Common myeloid progenitor, CD34-positive (primary cell): Measurements from ENCODE around the gene AVPR2.

ENCODE experiments used
- CTCF ChIA-PET: fragments of 350-600 bp; sonication (Branson Sonifier 250); formaldehyde crosslinking; loops from one replicate; lab custom pipeline; 2021; ENCODE audit warnings: antibody characterized with exemption; lab: Charles Lee
- POLR2A ChIA-PET: fragments of 350-600 bp; sonication (Branson Sonifier 250); formaldehyde crosslinking; loops from one replicate; lab custom pipeline; 2021; ENCODE audit warnings: antibody characterized with exemption; lab: Charles Lee
- DNase-seq, 3 donors: peaks; one replicate each; pipeline versions ENCODE4 v3.0.0 to v3.0.0-alpha.2; 2013
- H3K27ac ChIP-seq, 2 experiments: 1 replicate in 1 of 2; 2 replicates in 1 of 2; pipeline ENCODE4 v1.7.0; 2013; ENCODE audit warnings: inconsistent platforms in 2 of 2, low read length in 2 of 2, mild to moderate bottlenecking in 2 of 2, low read depth in 1 of 2, moderate library complexity in 1 of 2; ENCODE audit not compliant: severe bottlenecking in 2 of 2, insufficient read depth in 1 of 2, poor library complexity in 1 of 2
- H3K27me3 ChIP-seq, 5 experiments: replicated peaks in 2 of 5; 1 replicate in 3 of 5; 2 replicates in 2 of 5; pipeline versions ENCODE4 v1.6.1 to v1.7.0; 2013; ENCODE audit warnings: low read length in 4 of 5, mild to moderate bottlenecking in 2 of 5, moderate library complexity in 2 of 5, inconsistent platforms in 1 of 5; ENCODE audit not compliant: insufficient read depth in 5 of 5, control insufficient read depth in 4 of 5
- H3K36me3 ChIP-seq, 4 experiments: 1 replicate in 2 of 4; 2 replicates in 2 of 4; pipeline versions ENCODE4 v1.6.1 to v1.7.0; 2013; ENCODE audit warnings: low read length in 3 of 4, control low read depth in 1 of 4, mild to moderate bottlenecking in 1 of 4; ENCODE audit not compliant: control insufficient read depth in 4 of 4, insufficient read depth in 4 of 4
- H3K4me1 ChIP-seq, 4 experiments: 1 replicate in 3 of 4; 2 replicates in 1 of 4; pipeline versions ENCODE4 v1.6.1 to v1.7.1; 2013; ENCODE audit warnings: low read length in 3 of 4, mild to moderate bottlenecking in 3 of 4, control low read depth in 1 of 4, inconsistent platforms in 1 of 4, moderate library complexity in 1 of 4; ENCODE audit not compliant: control insufficient read depth in 4 of 4, insufficient read depth in 4 of 4; ENCODE audit errors: control extremely low read depth in 1 of 4
- H3K4me3 ChIP-seq, 7 experiments: 1 replicate in 4 of 7; 2 replicates in 3 of 7; pipeline versions ENCODE4 v1.5.1 to v1.7.0; 2013; ENCODE audit warnings: mild to moderate bottlenecking in 7 of 7, low read length in 6 of 7, moderate library complexity in 6 of 7, inconsistent platforms in 2 of 7, low read depth in 2 of 7, control low read depth in 1 of 7; ENCODE audit not compliant: insufficient read depth in 4 of 7, control insufficient read depth in 1 of 7; ENCODE audit errors: extremely low read depth in 1 of 7
- H3K9me3 ChIP-seq, 5 experiments: 1 replicate in 4 of 5; 2 replicates in 1 of 5; pipeline versions ENCODE4 v1.6.1 to v1.7.1; 2013; ENCODE audit warnings: low read length in 4 of 5, mild to moderate bottlenecking in 2 of 5, inconsistent platforms in 1 of 5, low read depth in 1 of 5, moderate library complexity in 1 of 5; ENCODE audit not compliant: control insufficient read depth in 4 of 5, insufficient read depth in 2 of 5; ENCODE audit errors: control extremely low read depth in 1 of 5
- WGBS: methylation state at CpG from one replicate; pipeline ENCODE4 v1.1.5; 2013; ENCODE audit not compliant: insufficient coverage; 5-methylcytosine and 5-hydroxymethylcytosine counted together

The AVPR2 gene

GRCh38 chrX:153930011-153930910 is 25.8 kb downstream of the AVPR2 start:
- CTCF ChIA-PET = interaction anchor here (19.1 kb wide), 1 partner anchor 15 kb away, joined by 482 read pairs; the partner anchor contains the start of gene RENBP
- POLR2A ChIA-PET = no interaction called here

GRCh38 chrX:153931151-153931550 is 26.7 kb downstream of the AVPR2 start:
- H3K27me3 ChIP-seq = peaks cover 0 to 25% (median 0%) of the 10 kb centered on the region in 5 experiments
- 88% methylated on average over 5 of the region's 8 CpGs for WGBS
- CTCF ChIA-PET = interaction anchor here (19.1 kb wide), 1 partner anchor 14 kb away, joined by 482 read pairs; the partner anchor contains the start of gene RENBP
- no peaks in the 10 kb centered on the region for H3K9me3 ChIP-seq
- POLR2A ChIA-PET = no interaction called here
- peaks cover 0 to 47% (median 28%) of the 10 kb centered on the region in 4 experiments for H3K4me1 ChIP-seq
- no peak for DNase-seq
- H3K27ac ChIP-seq = no peak overlapping the region
- H3K4me3 ChIP-seq = no peak overlapping the region
- H3K36me3 ChIP-seq = peaks cover 0 to 33% (median 17%) of the 10 kb centered on the region in 4 experiments

More at GRCh38 chrX:153930011-153930910, 25.8 kb downstream of the AVPR2 start:
- H3K27me3 ChIP-seq = peaks cover 0 to 22% (median 0%) of the 10 kb centered on the region in 5 experiments
- H3K9me3 ChIP-seq = no peaks in the 10 kb centered on the region
- H3K36me3 ChIP-seq = peaks cover 0 to 33% (median 17%) of the 10 kb centered on the region in 4 experiments
- peaks cover 1 to 55% (median 34%) of the 10 kb centered on the region in 4 experiments for H3K4me1 ChIP-seq
- no peak overlapping the region for H3K4me3 ChIP-seq
- no peak for DNase-seq
- 96% methylated on average over 29 of the region's 31 CpGs for WGBS
- H3K27ac ChIP-seq = peak overlapping the region in 1 of 2 experiments; percentile 50

DNA sequence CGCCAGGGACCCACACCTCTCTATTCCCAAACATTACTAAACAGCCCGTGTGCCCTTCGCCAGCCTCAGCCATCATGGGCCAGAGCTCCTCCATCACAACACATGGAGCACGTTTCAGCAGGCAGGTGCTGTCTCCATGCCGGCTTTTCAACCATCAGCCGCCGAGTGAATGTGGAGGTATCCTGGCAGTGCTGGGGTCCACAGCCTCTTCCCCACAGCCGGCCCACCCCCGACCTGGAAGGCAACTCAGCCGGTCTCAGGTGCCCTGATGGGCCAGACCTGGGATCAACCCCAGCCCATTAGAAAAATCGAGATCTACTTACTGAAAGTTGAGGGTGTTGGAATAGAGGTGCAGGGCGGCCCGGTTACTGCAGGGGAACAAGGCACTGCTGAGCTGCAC is 27.3 kb downstream of the AVPR2 start:
- DNase-seq = no peak
- peaks cover 0 to 33% (median 17%) of the 10 kb centered on the region in 4 experiments for H3K36me3 ChIP-seq
- H3K9me3 ChIP-seq = no peaks in the 10 kb centered on the region
- no peak overlapping the region for H3K4me3 ChIP-seq
- CTCF ChIA-PET = interaction anchor here (19.1 kb wide), 1 partner anchor 13 kb away, joined by 482 read pairs; the partner anchor contains the start of gene RENBP
- H3K27me3 ChIP-seq = peaks cover 0 to 25% (median 0%) of the 10 kb centered on the region in 5 experiments
- 90% methylated on average over 13 of the region's 13 CpGs for WGBS
- H3K4me1 ChIP-seq = peaks cover 0 to 43% (median 23%) of the 10 kb centered on the region in 4 experiments
- POLR2A ChIA-PET = no interaction called here
- H3K27ac ChIP-seq = no peak overlapping the region

DNA sequence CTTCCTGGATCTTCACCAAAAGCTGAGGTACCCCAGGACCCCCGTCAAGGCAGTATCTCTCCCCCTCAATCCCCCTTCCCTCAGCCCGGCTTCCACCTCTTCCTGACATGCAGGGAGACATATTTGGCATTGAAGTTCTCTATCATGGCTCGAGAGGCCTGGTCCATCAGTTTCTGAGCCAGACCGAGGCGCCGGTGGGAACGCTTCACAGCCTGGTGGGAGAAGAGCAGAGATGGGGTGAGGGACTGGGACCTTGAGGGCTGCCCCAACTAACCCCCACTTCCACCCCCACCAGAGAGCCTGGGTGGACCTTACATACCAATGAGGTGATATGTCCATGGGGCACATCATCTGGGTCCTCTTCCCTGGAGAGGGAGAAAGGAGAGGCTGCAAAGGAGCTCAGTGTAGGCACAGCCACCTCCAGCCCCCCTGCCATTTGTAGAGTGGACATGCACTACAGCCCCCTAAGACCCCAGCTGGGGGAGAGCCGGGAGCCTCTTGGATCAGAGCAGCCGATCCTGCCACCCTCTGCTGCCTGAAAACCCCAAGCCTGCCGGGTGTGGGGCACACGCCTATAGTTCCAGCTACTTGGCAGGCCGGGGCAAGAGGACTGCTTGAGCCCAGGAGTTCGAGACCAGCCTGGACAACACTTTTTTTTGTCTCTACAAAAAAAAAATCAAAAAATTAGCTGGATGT is 27.9 kb downstream of the AVPR2 start:
- CTCF ChIA-PET = interaction anchor here (2.2 to 19.1 kb wide), 2 partner anchors 8 to 12 kb away, joined by 14 to 482 read pairs; partner anchors contain the start of gene RENBP
- DNase-seq = no peak
- 100% methylated on average over 5 of the region's 13 CpGs for WGBS
- Histone ChIP-seq H3K4me3 (no peak overlapping the region), H3K27ac (no peak overlapping the region), H3K36me3 (peaks cover 0 to 33% (median 17%) of the 10 kb centered on the region in 4 experiments), H3K4me1 (peaks cover 0 to 37% (median 18%) of the 10 kb centered on the region in 4 experiments), H3K27me3 (peaks cover 0 to 25% (median 0%) of the 10 kb centered on the region in 5 experiments), H3K9me3 (no peaks in the 10 kb centered on the region)
- POLR2A ChIA-PET = no interaction called here

GRCh38 chrX:153933748-153934147 is 29.3 kb downstream of the AVPR2 start:
- Histone ChIP-seq H3K27ac (peak overlapping the region in 1 of 2 experiments; percentile 43), H3K4me1 (peaks cover 0 to 27% (median 12%) of the 10 kb centered on the region in 4 experiments), H3K36me3 (peaks cover 0 to 33% (median 17%) of the 10 kb centered on the region in 4 experiments), H3K9me3 (no peaks in the 10 kb centered on the region), H3K27me3 (peaks cover 0 to 29% (median 0%) of the 10 kb centered on the region in 5 experiments), H3K4me3 (peak overlapping the region in 6 of 7 experiments; percentile 54 to 78 (median 66))
- WGBS = 79% methylated on average over 6 of the region's 7 CpGs
- POLR2A ChIA-PET = no interaction called here
- CTCF ChIA-PET = interaction anchor here (2.2 to 19.1 kb wide), 2 partner anchors 10 to 11 kb away, joined by 14 to 482 read pairs; partner anchors contain the start of gene RENBP
- no peak for DNase-seq

GRCh38 chrX:153934148-153934761 is 29.8 kb downstream of the AVPR2 start:
- CTCF ChIA-PET = interaction anchor here (2.2 to 19.1 kb wide), 2 partner anchors 10 to 11 kb away, joined by 14 to 482 read pairs; partner anchors contain the start of gene RENBP
- Histone ChIP-seq H3K36me3 (peaks cover 0 to 31% (median 17%) of the 10 kb centered on the region in 4 experiments), H3K27me3 (peaks cover 0 to 30% (median 0%) of the 10 kb centered on the region in 5 experiments), H3K27ac (peak overlapping the region in 1 of 2 experiments; percentile 43), H3K4me1 (peaks cover 0 to 22% (median 9%) of the 10 kb centered on the region in 4 experiments), H3K4me3 (peak overlapping the region; percentile 52 to 78 (median 63)), H3K9me3 (no peaks in the 10 kb centered on the region)
- no peak for DNase-seq
- POLR2A ChIA-PET = interaction anchor here (1.0 kb wide), 1 partner anchor 13 kb away, joined by 3 read pairs; no protein-coding TSS in a partner anchor
- 32% methylated on average over 25 of the region's 33 CpGs for WGBS
